Measurements from ENCODE around the gene TMEM176B.

TMEM176B gene

DNA sequence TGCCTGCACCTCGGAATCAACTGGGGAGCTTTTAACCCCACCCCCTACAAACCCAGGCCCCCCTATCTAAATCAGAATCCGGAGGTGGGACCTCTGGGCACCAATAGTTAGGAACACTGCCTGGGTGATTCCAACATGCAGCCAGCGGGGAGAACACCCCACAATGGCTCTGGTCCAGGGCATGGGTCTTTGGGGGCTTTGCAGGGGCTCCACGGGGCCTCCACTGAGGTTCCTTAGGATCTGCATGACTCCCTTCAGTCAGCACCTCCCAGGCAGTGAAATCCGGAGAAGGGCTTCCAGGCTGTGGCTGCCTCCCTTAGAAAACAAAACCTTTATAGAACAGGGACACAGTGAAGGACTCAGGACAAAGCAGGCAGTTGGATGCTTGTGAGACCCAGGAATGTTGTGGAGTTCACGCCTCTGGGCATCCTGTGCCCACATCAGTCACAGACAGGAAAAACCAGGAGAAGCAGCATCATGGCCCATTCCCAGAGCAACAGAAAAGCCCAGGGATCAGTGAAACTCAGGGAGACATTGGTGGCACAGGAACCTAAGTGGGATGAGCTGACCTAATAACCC lies 35.6 kb upstream of the TMEM176B start:
- H3K4me3 ChIP-seq (ENCODE audit: low read depth, low read length), result no peak overlapping the region
- ChIA-PET CTCF (no interaction called here), POLR2A (no interaction called here)
- DNase-seq (ENCODE audit: low read depth, low spot score), result no peak
- TF ChIP-seq, protein P1, sequence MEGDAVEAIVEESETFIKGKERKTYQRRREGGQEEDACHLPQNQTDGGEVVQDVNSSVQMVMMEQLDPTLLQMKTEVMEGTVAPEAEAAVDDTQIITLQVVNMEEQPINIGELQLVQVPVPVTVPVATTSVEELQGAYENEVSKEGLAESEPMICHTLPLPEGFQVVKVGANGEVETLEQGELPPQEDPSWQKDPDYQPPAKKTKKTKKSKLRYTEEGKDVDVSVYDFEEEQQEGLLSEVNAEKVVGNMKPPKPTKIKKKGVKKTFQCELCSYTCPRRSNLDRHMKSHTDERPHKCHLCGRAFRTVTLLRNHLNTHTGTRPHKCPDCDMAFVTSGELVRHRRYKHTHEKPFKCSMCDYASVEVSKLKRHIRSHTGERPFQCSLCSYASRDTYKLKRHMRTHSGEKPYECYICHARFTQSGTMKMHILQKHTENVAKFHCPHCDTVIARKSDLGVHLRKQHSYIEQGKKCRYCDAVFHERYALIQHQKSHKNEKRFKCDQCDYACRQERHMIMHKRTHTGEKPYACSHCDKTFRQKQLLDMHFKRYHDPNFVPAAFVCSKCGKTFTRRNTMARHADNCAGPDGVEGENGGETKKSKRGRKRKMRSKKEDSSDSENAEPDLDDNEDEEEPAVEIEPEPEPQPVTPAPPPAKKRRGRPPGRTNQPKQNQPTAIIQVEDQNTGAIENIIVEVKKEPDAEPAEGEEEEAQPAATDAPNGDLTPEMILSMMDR (IDR thresholded peaks at IDR 0.05; ENCODE audit: insufficient read depth, low read length, missing control alignments), result no peak

DNA sequence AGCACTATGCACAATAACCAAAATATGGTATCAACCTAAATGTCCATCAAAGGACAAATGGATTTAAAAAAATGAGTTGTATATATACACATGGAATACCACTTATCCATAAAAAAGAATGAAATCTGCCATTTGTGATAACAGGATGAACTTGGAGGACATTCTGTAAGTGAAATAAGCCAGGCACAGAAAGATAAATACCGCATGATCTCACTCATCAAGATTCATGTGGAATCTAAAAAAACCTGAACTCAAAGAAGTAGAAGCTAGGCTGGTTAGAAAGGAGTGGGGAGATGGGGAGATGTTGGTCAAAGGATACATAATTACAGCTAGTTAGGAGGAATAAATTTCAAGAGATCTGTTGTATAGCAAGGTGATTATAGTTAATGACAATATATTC lies 34.9 kb upstream of the TMEM176B start:
- POLR2A ChIA-PET, result no interaction called here
- no peak overlapping the region for H3K4me3 ChIP-seq (ENCODE audit: low read depth, low read length)
- TF ChIP-seq, protein P1 (IDR thresholded peaks at IDR 0.05; ENCODE audit: insufficient read depth, low read length, missing control alignments), result no peak
- CTCF ChIA-PET, result no interaction called here
- DNase-seq (ENCODE audit: low read depth, low spot score), result no peak

DNA sequence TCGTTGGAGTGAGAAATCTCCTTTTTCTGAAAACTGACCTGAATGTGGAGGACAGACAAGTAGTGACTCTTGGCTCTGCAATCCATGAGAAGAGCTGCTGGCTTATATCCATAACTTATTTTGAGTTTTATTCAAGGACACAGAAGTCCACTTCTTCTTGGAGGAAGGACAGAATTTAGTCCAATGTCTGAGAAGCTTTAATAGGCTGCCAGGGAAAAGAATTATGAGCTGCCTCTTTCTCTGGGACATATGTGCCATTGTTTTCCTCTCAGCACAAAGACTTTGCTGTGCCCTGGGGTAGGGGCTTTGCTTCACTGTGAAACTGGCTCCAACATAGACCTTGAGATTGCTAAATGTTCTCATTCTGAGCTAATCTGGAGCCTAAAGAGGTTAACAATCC lies 31.7 kb upstream of the TMEM176B start:
- TF ChIP-seq, protein P1 (IDR thresholded peaks at IDR 0.05; ENCODE audit: insufficient read depth, low read length, missing control alignments), result no peak
- ChIA-PET CTCF (no interaction called here), POLR2A (no interaction called here)
- H3K4me3 ChIP-seq (ENCODE audit: low read depth, low read length), result no peak overlapping the region
- no peak for DNase-seq (ENCODE audit: low read depth, low spot score)

DNA sequence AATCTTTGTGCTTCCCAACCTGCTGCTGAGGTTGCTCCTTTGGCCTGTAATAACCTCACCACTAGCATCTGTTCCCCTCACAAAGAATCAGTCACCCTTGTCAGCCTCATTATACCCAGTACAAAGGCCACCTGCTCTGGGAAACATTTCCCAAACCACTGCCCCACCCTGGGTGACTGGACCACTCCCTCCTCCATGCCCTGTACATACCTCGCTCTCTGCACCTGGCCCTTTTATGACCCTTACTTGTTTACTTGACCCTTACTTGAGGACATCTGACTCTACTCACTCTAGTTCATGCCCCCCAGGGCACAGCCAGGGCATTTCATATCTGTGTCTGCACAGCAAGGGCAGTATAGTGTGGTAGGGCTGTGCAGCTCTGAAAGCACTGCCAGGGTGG lies 30.8 kb upstream of the TMEM176B start:
- ChIA-PET POLR2A (no interaction called here), CTCF (no interaction called here)
- no peak overlapping the region for H3K4me3 ChIP-seq (ENCODE audit: low read depth, low read length)
- no peak for DNase-seq (ENCODE audit: low read depth, low spot score)
- TF ChIP-seq, protein P1 (IDR thresholded peaks at IDR 0.05; ENCODE audit: insufficient read depth, low read length, missing control alignments), result no peak

DNA sequence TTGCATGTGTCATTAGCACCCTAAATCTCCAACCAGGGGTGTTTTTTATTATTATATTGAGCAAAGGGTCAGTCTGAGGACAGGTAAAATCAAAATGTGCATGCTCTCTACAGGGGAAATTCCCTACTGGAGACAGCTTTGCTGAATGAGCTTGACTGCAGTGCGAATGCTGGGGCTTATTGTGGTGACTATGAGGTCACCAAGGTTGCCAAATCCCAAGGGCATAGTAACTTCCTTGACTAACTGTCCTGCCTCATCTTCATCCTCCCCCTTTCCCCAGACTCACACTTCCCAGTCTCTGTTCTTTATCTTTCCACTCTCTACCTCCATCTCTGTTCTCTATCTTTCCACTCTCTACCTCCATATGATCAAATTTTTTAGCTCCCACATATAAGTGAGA lies 29.3 kb upstream of the TMEM176B start:
- no peak for DNase-seq (ENCODE audit: low read depth, low spot score)
- ChIA-PET POLR2A (no interaction called here), CTCF (no interaction called here)
- H3K4me3 ChIP-seq (ENCODE audit: low read depth, low read length), result no peak overlapping the region
- TF ChIP-seq, protein P1 (IDR thresholded peaks at IDR 0.05; ENCODE audit: insufficient read depth, low read length, missing control alignments), result no peak

DNA sequence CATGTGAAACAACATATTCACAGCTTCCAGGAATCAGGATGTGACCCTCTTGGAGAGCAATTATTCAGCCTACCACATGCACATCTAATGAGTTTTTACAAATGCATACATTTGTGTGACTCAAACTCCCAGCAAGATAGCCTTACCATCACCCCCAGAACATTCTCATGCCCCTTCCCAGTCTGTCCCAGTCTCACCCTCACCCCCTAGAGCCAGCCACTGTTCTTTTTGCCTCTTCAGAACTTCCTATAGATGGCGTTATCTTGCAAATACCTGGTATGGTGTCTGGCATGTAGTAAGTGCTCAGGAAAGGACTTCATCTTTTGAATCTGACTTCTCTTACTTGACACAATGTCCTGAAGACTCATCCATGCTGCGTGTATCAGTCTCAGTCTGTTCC lies 28.2 kb upstream of the TMEM176B start:
- TF ChIP-seq, protein P1 (IDR thresholded peaks at IDR 0.05; ENCODE audit: insufficient read depth, low read length, missing control alignments), result no peak
- CTCF ChIA-PET, result no interaction called here
- DNase-seq (ENCODE audit: low read depth, low spot score), result no peak
- no peak overlapping the region for H3K4me3 ChIP-seq (ENCODE audit: low read depth, low read length)
- POLR2A ChIA-PET, result no interaction called here

Data from AG04449 (cell line).